Breast epithelium (tissue), 4 donors: ENCODE results near the gene TTLL10. TPM values are rescaled to one million over a fixed set of nuclear protein-coding genes. Genes with fewer than 3 reads are reported as not detected.
"Not testable (repeated sequence)": the region's sequence is repeated elsewhere in the genome, so short reads cannot be mapped to it uniquely, and the experiment has no call there.

Experiments
- DNase-seq, 2 donors: peaks; one replicate each; pipeline ENCODE4 v3.0.0-alpha.2; 2019; ENCODE audit warnings: low spot score in 2 of 2
- H3K27ac ChIP-seq, 2 donors: fragments of 200-600 bp; sonication (generic) in 1 of 2; one replicate each; pipeline ENCODE4 v1.5.1; 2016 to 2019; ENCODE audit warnings: mild to moderate bottlenecking in 1 of 2
- H3K27me3 ChIP-seq, 2 donors: fragments of 200-600 bp; sonication (generic) in 1 of 2; one replicate each; pipeline versions ENCODE4 v1.5.1 to v1.6.0; 2017 to 2019; ENCODE audit warnings: control low read depth in 1 of 2, mild to moderate bottlenecking in 1 of 2
- H3K36me3 ChIP-seq: fragments of 200-600 bp; one replicate; pipeline ENCODE4 v1.5.1; 2019
- H3K4me1 ChIP-seq, 2 donors: fragments of 200-600 bp; sonication (generic); one replicate each; pipeline ENCODE4 v1.5.1; 2016 to 2019; ENCODE audit warnings: control low read depth in 1 of 2
- H3K4me3 ChIP-seq, 3 donors: fragments of 200-600 bp; sonication (generic); 1 replicate in 2 of 3; 2 replicates in 1 of 3; pipeline ENCODE4 v1.5.1; 2016 to 2019; ENCODE audit warnings: mild to moderate bottlenecking in 3 of 3, moderate library complexity in 2 of 3
- H3K9me3 ChIP-seq, 2 donors: fragments of 200-600 bp; sonication (generic) in 1 of 2; one replicate each; pipeline ENCODE4 v1.5.1; 2016 to 2019; ENCODE audit warnings: control low read depth in 1 of 2
- POLR2A ChIP-seq: fragments of 450-650 bp; IDR thresholded peaks from one replicate; pipeline ENCODE4 v1.6.1; 2016; ENCODE audit warnings: antibody characterized with exemption, mild to moderate bottlenecking, moderate library complexity
- POLR2AphosphoS5 ChIP-seq, 3 donors: sonication (generic); formaldehyde crosslinking; IDR thresholded peaks; one replicate each; pipeline ENCODE4 v1.6.1; 2017; ENCODE audit warnings: antibody characterized with exemption in 3 of 3
- intact Hi-C: fragments of 100-400 bp; cut with DNase I; formaldehyde crosslinking; loops from one replicate; pipeline ENCODE4 v1.15.1; 2023; ENCODE audit warnings: low total_unique reads
- total RNA-seq, 3 donors: library from RNA; depleted of rRNA; stranded (reverse); fragments of >200 nt; gene quantifications; one replicate each; pipeline ENCODE4 v1.1.0, GENCODE V29; 2016
- TF ChIP-seq, protein P1 (sequence below), 3 donors: fragments of 450-650 bp; IDR thresholded peaks; one replicate each; pipeline ENCODE4 v1.5.1; 2016 to 2017; ENCODE audit warnings: antibody characterized with exemption in 3 of 3, mild to moderate bottlenecking in 3 of 3, moderate library complexity in 3 of 3

TTLL10 gene
- total RNA-seq, 3 donors from 2014 or later = 0.15 to 0.33 (median 0.16) TPM

DNA sequence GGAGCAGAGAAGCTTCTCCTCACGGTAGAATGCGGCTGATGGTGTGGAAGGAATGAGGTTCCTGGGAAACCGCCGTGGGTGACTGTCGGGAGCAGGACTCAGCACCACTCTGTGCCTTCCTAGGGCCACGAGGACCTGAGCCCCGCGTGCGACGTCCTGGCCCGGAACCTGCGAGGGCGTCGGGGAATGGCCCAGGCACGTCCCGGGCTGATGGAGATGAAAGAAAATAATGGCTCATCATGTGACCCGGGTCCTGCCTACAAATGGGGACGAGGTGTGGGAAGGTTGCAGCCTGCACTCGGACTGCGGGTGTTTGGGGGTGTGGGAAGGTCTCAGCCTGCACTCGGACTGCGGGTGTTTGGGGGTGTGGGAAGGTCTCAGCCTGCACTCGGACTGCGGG, 25.1 kb upstream of the TTLL10 start:
- TF ChIP-seq POLR2AphosphoS5 (IDR thresholded peaks at IDR 0.05) = no peak
- TF ChIP-seq, protein P1, sequence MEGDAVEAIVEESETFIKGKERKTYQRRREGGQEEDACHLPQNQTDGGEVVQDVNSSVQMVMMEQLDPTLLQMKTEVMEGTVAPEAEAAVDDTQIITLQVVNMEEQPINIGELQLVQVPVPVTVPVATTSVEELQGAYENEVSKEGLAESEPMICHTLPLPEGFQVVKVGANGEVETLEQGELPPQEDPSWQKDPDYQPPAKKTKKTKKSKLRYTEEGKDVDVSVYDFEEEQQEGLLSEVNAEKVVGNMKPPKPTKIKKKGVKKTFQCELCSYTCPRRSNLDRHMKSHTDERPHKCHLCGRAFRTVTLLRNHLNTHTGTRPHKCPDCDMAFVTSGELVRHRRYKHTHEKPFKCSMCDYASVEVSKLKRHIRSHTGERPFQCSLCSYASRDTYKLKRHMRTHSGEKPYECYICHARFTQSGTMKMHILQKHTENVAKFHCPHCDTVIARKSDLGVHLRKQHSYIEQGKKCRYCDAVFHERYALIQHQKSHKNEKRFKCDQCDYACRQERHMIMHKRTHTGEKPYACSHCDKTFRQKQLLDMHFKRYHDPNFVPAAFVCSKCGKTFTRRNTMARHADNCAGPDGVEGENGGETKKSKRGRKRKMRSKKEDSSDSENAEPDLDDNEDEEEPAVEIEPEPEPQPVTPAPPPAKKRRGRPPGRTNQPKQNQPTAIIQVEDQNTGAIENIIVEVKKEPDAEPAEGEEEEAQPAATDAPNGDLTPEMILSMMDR (IDR thresholded peaks at IDR 0.05) = no peak
- no peak for TF ChIP-seq POLR2A
- Histone ChIP-seq H3K4me3 (no peak overlapping the region), H3K27me3 (no peaks in the 10 kb centered on the region), H3K36me3 (no peaks in the 10 kb centered on the region), H3K4me1 (no peaks in the 10 kb centered on the region), H3K27ac (no peak overlapping the region), H3K9me3 (peaks cover 0 to 4% of the 10 kb centered on the region in 2 donors)
- DNase-seq = no peak
- intact Hi-C loops = no loop called here

GRCh38 chr1:1149416-1149815, 24.3 kb upstream of the TTLL10 start:
- H3K4me3 ChIP-seq = no peak overlapping the region
- H3K4me1 ChIP-seq = no peaks in the 10 kb centered on the region
- TF ChIP-seq POLR2A (no peak), POLR2AphosphoS5 (IDR thresholded peaks at IDR 0.05) (no peak)
- TF ChIP-seq, protein P1 (IDR thresholded peaks at IDR 0.05) = no peak
- no peaks in the 10 kb centered on the region for H3K36me3 ChIP-seq
- intact Hi-C loops = no loop called here
- H3K27ac ChIP-seq = no peak overlapping the region
- H3K9me3 ChIP-seq = peaks cover 0 to 4% of the 10 kb centered on the region in 2 donors
- no peaks in the 10 kb centered on the region for H3K27me3 ChIP-seq
- no peak for DNase-seq

- H3K4me3 ChIP-seq = no peak overlapping the region
- no peaks in the 10 kb centered on the region for H3K4me1 ChIP-seq
- TF ChIP-seq POLR2A (no peak), POLR2AphosphoS5 (IDR thresholded peaks at IDR 0.05) (no peak)
- TF ChIP-seq, protein P1 (IDR thresholded peaks at IDR 0.05) = no peak
- H3K27me3 ChIP-seq = no peaks in the 10 kb centered on the region
- no peak overlapping the region for H3K27ac ChIP-seq
- intact Hi-C loops = no loop called here
- DNase-seq = no peak
- no peaks in the 10 kb centered on the region for H3K36me3 ChIP-seq
- H3K9me3 ChIP-seq = peaks cover 0 to 4% of the 10 kb centered on the region in 2 donors
Observed at GRCh38 chr1:1150100-1150499, 23.6 kb upstream of the TTLL10 start.

- no peak for DNase-seq
- H3K4me1 ChIP-seq = no peaks in the 10 kb centered on the region
- intact Hi-C loops = no loop called here
Observed at GRCh38 chr1:1151306-1151705, 22.4 kb upstream of the TTLL10 start.

DNA sequence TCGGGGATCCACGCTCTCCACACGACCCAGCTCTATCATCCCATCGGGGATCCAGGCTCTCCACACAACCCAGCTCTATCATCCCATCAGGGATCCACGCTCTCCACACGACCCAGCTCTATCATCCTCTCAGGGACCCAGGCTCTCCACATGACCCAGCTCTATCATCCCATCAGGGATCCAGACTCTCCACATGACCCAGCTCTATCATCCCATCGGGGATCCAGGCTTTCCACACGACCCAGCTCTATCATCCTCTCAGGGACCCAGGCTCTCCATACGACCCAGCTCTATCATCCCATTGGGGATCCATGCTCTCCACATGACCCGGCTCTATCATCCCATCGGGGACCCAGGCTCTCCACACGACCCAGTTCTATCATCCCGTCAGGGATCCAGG, 21.2 kb upstream of the TTLL10 start:
- H3K36me3 ChIP-seq, H3K4me3 ChIP-seq, H3K27me3 ChIP-seq, intact Hi-C loops, H3K4me1 ChIP-seq, H3K27ac ChIP-seq, DNase-seq, H3K9me3 ChIP-seq: not testable (repeated sequence)

More at GRCh38 chr1:1151306-1151705, 22.4 kb upstream of the TTLL10 start:
- H3K9me3 ChIP-seq = peaks cover 0 to 4% of the 10 kb centered on the region in 2 donors
- TF ChIP-seq POLR2A = no peak
- TF ChIP-seq, protein P1 (IDR thresholded peaks at IDR 0.05) = no peak
- no peak for TF ChIP-seq POLR2AphosphoS5 (IDR thresholded peaks at IDR 0.05)
- H3K36me3 ChIP-seq = no peaks in the 10 kb centered on the region
- no peak overlapping the region for H3K27ac ChIP-seq
- H3K4me3 ChIP-seq = no peak overlapping the region
- H3K27me3 ChIP-seq = no peaks in the 10 kb centered on the region

DNA sequence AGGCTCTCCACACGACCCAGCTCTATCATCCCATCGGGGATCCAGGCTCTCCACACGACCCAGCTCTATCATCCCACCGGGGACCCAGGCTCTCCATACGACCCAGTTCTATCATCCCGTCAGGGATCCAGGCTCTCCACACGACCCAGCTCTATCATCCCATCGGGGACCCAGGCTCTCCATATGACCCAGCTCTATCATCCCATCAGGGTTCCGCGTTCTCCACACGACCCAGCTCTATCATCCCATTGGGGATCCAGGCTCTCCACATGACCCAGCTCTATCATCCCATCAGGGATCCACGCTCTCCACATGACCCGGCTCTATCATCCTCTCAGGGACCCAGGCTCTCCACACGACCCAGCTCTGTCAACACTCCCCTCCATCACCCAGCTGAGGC, 20.5 kb upstream of the TTLL10 start:
- DNase-seq, H3K4me1 ChIP-seq, intact Hi-C loops, H3K9me3 ChIP-seq, H3K36me3 ChIP-seq, H3K27me3 ChIP-seq, H3K4me3 ChIP-seq: not testable (repeated sequence)
- H3K27ac ChIP-seq = peak overlapping the region in 1 of 2 donors; percentile 25
